Measurements from ENCODE around the gene PGLYRP2.
"Not testable (repeated sequence)": the region's sequence is repeated elsewhere in the genome, so short reads cannot be mapped to it uniquely, and the experiment has no call there.

The PGLYRP2 gene

DNA sequence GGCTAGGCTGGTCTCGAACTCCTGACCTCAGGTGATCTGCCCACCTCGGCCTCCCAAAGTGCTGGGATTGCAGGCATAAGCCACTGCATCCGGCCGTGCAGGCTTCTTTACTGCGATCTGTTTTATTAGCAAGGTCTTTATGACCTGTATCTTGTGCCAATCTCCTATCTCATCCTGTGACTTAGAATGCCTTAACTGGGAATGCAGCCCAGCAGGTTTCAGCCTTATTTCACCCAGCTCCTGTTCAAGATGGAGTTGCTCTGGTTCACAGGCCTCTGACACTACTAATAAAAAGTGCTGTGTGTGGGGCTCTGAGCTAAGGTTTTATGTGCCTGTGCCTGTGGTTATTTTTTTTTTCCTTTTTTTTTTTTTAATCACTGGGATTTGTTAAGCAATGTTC, 6.5 kb upstream of the PGLYRP2 start:
- not testable (repeated sequence) for DNase-seq

GRCh38 chr19:15480996-15481395, 1.7 kb upstream of the PGLYRP2 start:
- not testable (repeated sequence) for DNase-seq

DNA sequence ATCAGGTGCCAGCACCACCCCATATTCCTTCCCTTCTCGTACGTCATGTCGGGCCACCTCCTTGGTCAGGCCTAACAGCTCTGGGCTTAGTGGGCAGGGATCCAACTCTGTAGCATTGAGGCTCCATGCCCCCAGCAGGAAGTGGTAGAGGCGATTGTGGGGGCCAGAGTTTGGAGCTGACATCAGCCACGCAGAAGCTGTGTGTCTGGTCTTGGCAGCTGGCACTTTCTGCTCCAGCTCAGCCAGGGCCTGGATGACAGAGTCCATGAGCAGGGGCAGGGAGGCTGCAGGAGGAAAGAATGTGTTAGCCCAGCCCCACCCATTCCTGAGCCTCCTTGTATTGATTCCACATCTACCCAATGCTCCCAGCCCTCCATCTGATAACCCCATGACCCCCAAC, 3.0 kb downstream of the PGLYRP2 start:
- no peak for DNase-seq

GRCh38 chr19:15475611-15476010, 3.7 kb downstream of the PGLYRP2 start:
- DNase-seq = no peak

DNA sequence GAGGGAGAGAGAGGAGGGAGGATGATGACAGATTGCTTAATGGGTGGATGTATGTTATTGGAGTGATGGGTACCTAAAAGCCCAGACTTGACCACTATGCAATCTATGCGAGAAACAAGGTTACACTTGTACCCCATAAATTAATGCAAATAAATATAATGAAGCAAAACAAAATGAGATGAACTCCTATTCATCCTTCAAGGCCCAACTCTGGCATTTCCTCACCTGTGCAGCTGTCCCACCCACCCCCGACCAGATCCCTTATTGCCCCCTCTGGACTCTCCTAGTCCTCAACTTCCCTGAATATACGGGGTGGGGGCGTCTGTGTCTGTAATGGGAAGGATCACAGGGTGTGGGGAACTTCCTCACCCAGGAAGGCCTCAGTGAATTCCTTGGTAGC, 4.1 kb downstream of the PGLYRP2 start:
- no peak for DNase-seq

DNA sequence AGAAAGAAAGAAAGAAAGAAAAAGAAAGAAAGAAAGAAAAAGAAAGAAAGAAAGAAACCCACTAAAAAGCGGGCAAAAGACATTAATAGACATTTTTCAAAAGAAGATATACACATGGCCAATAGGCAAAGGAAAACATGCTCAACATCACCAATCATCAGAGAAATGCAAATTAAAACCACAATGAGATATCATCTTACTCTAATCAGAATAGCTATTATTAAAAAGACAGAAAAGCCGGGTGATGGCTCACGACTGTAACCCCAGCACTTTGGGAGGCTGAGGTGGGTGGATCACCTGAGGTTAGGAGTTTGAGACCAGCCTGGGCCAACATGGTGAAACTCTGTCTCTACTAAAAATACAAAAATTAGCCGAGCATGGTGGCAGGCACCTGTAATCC, 5.5 kb downstream of the PGLYRP2 start:
- DNase-seq = not testable (repeated sequence)

DNA sequence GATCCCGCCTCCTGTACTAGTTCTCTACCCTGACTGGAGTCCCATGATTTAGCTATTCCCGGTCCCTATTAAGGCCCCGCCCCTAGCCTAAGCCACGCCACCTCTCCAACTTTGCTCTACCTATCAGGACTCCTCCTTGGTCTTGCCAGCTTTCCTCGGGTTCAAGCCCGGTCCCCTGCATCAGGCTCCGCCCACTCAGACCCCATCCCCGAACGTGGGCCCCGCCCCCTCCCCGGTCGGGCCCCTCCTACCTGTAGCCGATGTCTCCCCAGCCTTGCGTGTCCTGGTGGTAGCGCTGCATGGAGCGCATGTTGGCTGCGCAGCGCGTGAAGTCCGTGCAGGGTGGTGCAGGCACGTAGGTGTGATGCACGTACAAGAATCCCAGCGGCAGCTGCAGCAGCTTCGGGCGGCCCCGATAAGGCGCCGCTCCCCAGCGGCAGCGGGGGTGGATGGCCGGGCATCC, 7.6 kb downstream of the PGLYRP2 start:
- no peak for DNase-seq

DNA sequence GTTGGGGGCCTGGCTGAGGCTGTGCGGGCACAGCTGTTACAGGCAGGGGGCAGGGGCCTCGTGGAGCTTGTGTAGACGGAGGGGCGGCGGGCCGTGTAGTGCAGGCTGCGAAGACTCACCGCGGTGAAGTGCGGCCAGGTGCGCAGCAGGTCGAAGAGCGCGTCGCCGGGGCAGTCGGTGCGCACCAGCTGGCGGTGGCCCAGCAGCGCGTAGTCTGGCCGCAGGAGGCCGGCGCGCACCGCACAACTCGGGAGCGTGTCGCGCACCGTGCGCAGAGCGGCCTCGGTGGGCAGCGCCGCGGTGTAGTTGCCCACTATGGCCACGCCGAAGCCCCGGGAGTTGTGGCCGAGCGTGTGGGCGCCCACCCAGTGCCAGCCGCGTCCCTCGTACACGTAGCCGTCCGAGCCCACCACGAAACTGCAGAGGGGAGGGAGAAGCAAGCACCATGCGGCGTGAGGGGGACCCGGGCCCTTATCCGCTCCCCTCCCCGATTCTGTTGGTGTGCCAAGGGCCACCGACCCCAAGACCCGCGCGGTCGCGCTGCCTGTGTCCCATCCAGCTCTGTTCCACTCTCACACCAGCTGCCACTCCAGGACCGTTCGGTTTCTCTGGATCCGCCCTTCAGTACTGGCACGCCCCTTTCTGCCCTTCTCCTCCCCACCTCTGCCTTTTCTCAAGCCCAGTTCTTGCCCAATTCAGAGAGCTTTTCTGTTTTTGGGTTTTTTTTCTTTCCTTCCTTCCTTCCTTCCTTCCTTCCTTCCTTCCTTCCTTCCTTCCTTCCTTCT, 9.6 kb downstream of the PGLYRP2 start:
- no peak for DNase-seq

GRCh38 chr19:15468675-15469512, 10.4 kb downstream of the PGLYRP2 start:
- DNase-seq = no peak

DNA sequence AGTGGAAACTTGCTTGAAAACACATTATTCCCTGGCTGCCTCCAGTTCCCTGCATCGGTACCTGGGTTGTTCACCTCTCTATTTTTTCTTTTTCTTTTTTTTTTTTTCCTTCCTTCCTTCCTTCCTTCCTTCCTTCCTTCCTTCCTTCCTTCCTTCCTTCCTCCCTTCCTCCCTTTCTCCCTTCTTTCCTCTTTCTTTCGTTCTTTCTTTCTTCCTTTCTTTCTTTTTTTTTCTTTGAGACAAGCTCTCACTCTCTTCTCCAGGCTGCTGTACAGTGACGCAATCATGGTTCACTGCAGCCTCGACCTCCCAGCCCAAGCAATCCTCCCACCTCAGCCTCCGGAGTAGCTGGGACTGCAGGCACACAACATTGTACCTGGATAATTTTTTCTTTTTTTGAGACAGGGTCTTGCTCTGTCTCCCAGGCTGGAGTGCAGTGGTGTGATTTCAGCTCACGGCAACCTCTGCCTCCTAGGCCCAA, 11.5 kb downstream of the PGLYRP2 start:
- DNase-seq = no peak

- no peak for DNase-seq
These were observed 12.2 kb downstream of the PGLYRP2 start for GRCh38 chr19:15466851-15467733.

DNA sequence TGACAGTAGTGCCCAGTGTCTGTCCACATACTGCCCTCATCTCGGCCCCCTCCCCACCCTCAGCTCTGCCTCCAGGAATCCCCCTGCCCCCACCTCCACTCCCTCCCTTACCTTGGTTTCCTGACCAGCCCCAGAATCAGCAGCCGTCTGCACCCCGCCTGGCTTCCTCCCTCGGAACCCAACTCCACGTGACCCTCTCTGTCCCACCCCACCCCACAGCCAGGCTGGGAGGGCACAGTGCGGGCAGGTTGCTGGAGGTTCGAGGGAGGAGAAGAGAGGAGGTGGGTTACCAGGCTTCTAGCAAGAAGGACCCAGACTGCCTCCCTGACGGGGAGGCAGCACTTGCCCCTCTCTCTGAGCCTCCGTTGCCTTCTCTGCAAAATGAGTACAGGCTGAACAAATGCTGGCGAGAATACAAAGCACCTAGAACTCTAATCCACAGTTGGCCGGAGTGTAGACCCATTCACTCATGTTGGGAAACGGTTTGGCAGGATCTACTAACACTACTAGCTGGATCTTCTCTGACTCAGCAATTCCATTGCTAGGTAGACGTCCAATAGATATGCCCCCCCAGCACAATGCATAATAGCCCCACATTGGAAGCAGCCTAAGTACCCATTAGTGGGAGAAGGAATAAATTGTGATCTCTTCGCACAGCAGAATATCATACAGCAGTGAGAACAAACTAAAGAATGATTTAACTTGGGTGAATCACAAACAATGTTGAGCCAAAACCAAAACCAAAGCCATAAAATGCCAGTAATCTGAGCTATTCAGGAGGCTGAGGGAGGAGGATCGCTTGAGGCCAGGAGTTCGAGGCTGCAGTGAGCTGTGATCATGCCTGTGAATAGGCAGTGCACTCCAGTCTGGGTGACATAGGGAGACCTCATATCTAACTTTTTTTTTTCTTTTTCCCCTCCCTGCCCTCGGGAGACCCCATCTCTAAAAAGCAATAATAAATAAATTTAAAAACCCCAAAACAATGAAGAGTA, 14.6 kb downstream of the PGLYRP2 start, which contains the start of gene RASAL3:
Gene RASAL3, minus strand, starts transcription at position 151 of the 992 bp plus-strand sequence. CDS start 186 bp downstream, outside the sequence.
- no peak for DNase-seq

GRCh38 chr19:15463861-15464371, 15.4 kb downstream of the PGLYRP2 start:
- DNase-seq = no peak

DNA sequence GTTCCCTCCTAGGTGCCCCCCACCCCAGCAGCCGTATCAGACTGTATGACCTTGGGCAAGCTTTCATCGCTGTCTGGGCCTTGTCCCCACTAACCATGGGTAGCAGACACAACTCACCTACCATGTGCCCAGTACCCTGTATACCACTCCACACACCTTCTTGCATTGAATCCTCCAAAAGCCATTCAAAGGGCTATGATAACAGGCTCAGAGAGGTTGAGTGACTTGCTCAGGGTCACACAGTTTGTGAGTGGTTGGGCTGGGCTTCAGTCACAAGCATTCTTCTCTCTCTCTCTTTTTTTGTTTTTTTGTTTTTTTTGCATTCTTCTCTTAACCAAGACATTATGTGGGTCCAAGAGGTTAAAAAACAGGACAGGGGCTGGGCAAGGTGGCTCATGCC, 17.6 kb downstream of the PGLYRP2 start:
- no peak for DNase-seq

DNA sequence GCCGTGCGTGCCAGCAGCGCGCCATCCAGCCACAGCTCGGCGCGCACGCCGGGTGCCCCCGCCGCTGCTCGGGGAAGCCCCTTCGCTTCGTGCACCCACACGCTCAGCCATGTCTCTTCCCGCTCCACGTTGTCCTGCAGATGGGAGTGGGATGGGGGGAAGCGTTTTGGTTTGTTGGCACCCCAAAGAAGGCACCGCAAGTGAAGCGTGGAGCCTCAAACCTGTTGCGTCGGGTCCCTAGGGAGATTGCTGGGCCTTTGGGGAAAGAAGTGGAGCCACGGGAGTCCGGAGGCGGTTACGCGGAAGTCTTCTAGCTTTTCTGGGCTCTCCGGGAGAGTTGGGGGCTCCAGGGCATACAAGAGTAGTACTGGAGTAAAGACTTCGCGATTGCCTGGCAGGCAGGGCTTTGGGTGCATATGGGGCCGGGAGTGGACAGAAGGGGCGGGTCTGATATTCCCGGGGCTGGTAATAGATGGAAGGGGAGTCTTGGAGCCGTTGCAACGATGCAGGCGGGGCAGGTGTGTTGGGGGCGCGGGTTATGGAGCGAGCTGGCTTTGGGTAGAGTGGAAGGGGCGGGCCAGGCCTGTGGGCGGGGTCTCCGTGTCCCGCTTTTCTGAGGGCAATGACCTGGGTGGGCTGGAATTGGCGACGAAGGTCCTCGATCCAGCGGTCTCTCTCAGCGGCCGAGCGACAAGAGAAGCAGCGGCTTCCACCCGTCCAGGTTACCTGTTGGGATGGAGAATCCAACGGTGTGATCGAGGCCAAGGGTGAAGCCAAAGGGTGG, 21.4 kb downstream of the PGLYRP2 start:
- DNase-seq = no peak

- no peak for DNase-seq
These were observed 22.2 kb downstream of the PGLYRP2 start for GRCh38 chr19:15456871-15457700.

GRCh38 chr19:15456441-15456840, 22.9 kb downstream of the PGLYRP2 start:
- DNase-seq = no peak

GRCh38 chr19:15455996-15456395, 23.3 kb downstream of the PGLYRP2 start:
- DNase-seq = no peak
